Kidney tubule cell (primary cell): Measurements from ENCODE around the gene HTRA1.

Experiments
- DNase-seq: peaks from one replicate; pipeline ENCODE4 v3.0.0-alpha.2; 2018; ENCODE audit warnings: low spot score

The HTRA1 gene

DNA sequence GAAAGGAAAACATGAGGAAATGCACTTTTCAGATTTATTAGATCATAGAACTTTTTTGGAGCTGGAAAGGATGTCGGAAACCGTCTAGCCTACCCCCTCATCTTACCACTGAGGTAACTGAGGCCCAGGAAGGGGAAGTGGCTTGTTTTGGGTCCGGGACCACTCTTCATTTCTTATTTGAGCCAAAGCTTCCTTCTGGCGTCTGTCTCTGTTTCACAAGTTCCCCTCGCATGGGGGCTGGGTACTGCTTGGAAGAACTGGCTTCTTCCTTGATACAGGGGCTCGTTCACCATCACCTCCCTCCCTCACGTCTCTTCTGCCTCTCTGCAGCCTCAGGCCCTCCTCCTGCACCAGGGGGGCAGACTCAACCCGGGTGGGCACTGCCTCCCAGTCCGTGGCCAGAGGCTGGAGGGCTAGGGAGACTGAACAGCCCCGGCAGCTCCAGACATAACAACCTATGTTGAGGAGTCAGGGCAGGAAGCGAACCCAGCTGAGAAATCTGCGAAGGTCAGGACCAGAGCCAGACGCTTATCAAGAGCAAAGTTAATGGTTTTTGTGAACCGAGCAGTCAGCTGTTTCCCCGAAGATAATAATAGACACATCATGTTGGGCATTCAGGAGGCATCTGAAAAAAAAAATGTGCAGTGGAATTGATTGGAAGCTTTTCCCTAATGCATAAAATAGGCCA is 12.9 kb downstream of the HTRA1 start:
- no peak for DNase-seq

GRCh38 chr10:122475100-122475499 is 13.7 kb downstream of the HTRA1 start:
- DNase-seq: no peak

- DNase-seq: no peak
These were observed 14.4 kb downstream of the HTRA1 start for GRCh38 chr10:122475591-122476332.

DNA sequence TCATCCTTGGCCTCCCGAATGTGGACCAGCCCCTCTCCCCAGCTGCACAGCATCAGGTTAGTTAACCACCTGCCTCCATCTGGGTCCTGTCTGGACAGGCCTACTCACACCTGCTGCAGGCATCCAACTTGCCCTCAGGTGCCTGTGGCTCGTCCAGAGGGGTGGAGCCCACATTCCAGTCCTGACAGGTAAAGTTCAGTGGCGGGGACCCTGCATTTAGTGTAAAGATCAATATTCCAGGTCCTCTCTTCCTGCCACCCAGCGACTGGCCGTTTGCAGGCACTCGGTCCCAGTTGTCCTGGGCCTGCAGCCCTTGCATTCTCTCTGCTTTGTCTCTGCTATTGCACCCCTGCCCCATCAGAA is 15.0 kb downstream of the HTRA1 start:
- no peak for DNase-seq

DNA sequence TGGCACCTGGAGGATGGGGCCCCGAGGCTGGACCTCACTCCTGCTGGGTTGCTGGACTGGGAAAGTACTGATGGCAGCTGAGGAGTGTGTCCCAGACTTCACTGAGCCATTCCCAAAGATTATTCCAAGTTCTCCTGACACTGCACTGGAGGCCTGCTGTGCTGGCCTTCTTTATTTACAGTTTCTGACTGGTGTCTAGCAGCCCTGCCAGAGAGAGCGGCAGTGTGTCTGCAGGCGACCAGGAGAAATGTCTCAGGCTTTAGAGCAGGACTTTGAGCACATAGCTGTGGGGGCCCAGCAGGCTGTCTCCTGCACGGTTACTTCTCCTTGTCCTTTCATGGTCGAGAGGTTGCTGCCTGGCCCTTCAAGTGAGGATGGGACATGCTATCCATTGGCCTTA is 16.1 kb downstream of the HTRA1 start:
- no peak for DNase-seq

DNA sequence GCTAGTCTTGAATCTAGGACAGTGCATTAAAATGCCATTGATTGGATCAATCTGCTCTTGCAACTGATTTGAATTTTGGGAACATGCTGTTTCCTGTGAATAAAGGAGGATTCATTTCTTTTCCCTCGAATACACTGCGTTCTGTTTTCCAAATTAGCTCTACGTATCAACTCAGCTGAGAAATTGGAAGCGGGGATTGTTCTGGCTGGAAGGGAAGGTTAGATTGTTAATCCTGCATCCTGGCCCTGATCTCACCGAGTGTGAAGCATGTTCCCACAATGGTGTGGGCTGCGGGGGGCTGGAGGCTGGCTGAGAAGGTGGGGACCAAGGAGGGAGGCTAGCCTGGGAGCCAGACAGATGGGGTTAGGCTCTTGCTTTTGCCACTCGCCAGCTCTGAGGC is 17.6 kb downstream of the HTRA1 start:
- DNase-seq: no peak

DNA sequence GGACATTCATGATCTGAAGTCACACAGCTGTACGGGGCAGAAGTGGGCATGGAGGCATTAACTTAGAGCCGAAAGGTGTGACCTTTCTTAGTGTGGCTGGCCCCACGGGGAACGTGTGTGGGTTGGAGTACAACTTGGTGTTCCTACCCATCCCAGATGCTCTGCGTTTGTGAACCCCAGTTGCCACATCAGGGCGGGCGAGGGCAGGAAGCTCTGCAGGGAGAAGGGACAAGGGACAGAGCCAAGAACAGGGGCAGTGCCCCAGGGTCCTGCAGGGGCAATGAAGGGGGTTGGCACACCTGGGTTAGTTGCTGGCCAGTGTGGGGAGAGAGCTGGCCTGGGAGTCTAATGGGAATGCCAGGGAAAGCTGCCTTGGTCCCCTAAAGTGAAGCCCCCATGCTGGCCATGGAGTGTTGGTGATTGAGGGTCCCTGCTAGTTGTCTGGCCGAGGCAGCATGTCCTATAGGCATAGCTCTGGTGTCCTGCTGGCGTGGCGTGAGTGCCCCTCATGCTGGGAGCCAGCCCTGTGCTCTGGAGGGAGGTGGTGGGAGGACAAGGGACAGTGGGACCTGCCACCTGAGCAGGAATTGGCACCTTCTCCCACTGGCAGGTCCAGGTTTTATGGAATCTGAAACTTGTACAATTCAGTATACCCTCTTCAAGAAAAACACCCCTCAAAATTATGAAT is 18.9 kb downstream of the HTRA1 start:
- no peak for DNase-seq

DNA sequence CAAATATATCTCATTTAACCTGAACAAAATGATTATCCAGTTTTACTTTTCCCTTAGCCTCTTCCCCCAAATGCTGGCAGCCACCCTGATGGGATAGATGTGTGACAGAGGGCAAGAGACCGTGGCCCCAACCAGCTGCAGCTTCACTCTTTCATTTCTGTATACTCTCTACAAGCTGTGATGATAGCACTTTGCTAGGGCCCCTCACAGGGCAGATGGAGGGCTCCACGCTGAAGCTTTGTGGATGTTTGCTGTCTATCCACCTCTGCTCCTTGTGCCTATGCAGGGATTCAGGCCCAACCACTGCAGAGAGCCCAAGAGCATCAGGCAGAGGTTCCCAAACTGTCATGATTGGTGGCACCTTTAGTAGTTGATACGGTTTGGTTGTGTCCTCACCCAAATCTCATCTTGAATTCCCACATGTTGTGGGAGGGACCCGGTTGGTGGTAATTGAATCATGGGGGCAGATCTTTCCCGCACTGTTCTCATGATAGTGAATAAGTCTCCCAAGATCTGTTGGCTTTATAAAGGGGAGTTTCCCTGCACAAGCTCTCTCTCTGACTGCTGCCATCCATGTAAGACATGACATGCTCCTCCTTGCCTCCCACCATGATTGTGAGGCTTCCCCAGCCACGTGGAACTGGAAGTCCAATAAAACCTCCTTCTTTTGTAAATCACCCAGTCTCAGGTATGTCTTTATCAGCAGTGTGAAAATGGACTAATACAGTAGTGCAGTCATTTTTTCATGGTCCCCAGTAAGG is 20.1 kb downstream of the HTRA1 start:
- DNase-seq: no peak

- DNase-seq: no peak
These were observed 23.1 kb downstream of the HTRA1 start for GRCh38 chr10:122484276-122485060.

- DNase-seq: no peak
These were observed 24.3 kb downstream of the HTRA1 start for GRCh38 chr10:122485670-122486069.

GRCh38 chr10:122486406-122487080 is 25.2 kb downstream of the HTRA1 start:
- DNase-seq: no peak

GRCh38 chr10:122487174-122487765 is 25.9 kb downstream of the HTRA1 start:
- DNase-seq: peak; percentile 29

DNA sequence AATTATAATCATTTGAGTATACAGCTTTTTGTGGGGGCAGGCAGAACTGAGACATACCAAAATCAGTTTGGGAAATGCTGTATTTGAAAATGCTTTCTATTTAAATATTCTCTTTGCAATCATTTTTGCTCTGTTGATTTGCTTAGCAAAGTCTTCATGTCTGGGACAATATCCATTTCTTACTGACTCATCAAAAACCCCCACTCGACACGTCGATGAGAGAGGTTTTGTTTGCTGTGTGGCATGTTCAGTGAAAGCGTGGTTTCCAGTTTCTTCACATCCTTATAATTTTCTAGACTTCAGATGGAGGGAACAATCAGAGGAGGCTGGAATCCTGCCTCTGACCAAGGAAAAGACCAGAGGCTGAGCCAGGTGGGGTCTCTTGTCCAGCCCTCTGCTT is 28.9 kb downstream of the HTRA1 start:
- no peak for DNase-seq

DNA sequence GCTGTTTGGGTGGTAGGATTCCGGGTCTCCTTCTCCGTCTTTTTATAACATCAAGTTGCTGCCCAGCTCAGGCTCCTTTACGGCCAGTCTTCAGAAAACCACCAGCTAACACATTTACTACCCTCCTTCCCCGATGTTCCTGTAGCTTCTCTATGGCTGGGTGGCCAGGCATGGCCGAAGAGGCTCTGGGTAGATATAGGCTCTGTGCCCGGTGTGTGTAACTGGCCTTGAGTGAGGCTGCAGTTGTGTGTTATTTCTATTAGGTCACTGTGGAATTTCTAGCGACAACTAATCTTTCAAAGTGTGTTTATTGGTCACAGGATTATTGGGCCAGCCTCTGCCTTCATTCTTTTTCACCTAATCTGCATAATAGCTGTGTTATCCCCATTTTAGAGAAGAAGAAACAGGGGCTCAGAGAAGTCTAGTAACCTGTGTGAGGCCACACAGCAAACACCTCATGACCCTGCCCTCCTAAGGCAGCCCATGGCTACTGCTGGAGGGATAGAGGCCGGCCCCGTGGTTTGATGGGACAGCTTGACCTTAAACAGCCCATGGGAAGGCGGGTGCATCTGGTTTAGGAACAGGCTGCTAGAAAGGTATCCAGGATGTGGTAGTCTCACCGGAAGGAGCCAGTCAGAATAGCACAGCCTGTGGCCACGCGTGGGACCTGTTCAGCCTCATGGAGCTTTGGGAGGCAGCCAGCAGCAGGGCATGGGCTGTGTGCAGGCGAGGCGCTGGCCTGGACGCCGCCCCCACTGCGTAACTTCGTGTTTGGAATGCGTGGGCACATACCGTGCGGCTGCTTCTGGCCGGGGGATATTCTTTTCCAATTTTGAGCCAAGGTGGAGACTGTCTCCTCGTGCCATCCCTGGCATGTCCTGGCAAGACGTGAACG is 29.7 kb downstream of the HTRA1 start:
- no peak for DNase-seq

DNA sequence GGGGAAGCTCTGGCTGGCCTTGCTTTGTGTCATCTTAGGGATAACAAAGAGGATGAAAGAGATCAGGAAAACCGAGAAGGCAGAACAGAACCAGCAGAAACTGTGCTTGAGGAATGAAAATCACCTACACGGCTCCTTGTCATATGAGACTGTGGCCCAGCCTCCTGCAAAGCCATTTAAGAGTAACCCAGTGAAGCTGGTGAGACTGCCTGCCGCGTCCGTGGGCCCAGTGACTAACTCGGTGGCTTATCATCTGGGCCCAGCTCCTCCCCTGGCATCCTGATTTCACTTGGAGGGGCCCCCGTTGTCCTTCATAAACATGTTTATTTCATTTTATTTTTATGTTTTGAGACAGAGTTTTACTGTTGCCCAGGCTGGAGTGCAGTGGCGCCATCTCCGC is 30.7 kb downstream of the HTRA1 start:
- DNase-seq: no peak

DNA sequence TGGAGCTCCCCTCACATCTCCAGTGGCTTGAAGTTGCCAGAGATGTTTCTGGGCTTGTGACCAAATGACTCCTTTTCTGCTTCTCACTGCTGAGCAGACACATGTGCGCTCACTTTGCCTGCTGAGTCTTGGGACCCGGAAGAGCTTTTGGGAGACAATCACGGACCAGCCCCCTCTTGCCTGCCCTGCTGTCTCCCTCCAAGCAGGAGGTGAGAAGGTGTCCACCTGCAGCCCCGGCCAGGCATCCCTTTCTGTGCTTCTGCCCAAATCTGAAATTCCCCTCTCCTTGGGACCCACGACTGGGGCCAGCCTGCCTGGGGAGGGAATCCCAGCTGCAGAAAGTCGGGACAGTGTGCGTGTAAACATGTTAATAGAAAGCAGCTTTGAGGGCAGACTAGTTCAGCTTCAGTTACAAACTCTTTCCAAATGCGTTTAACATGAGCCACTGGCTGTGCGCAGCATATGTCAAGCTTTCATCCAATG is 31.7 kb downstream of the HTRA1 start:
- DNase-seq: no peak

- no peak for DNase-seq
These were observed 32.4 kb downstream of the HTRA1 start for GRCh38 chr10:122493761-122494160.

DNA sequence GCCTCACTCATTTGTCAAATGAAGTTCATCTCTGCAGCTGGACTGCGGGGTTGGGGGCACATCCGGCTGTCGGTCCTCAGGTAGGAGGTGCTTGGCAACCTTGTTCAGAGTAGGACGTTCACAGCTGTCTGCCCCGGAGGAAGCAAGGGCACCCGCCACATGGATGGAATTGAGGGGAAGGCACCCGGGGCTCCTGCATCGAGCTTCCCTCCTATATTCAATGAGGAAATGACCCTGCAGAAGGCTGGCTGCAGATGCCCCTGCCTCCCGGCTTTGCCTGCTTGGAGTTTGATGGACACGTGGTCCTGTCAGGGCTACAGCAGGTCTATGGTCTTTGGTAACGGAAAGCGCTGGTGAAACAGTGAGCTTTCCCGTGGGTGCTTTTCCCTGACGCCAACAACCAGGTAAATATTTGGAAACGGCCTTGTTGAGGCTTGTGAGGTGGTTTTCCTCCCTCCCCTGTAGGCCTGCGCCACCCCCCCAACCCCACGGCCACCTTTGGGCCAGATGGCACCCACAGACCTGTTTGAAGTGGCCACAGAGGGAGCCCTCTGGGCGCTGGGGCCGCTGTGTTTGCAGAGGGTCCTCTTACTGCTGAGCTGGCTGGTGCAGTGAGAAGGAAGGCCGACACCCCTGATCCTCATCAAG is 32.9 kb downstream of the HTRA1 start:
- no peak for DNase-seq

GRCh38 chr10:122494833-122495232 is 33.5 kb downstream of the HTRA1 start:
- DNase-seq: peak; percentile 12
